Right lobe of liver (tissue), 6 donors: ENCODE data around the gene DGKZ. TPM values are rescaled to one million over a fixed set of nuclear protein-coding genes. Genes with fewer than 3 reads are reported as not detected.

ENCODE experiments used
- ATAC-seq, 4 donors: fragments of 200-7000 bp; cut with Tn5 transposase; one replicate each; pipeline ENCODE4 v1.9.1; 2020; ENCODE audit warnings: mild to moderate bottlenecking in 4 of 4, moderate library complexity in 4 of 4
- DNase-seq, 3 donors: peaks; one replicate each; pipeline ENCODE4 v3.0.0-alpha.2; 2020
- H3K27ac ChIP-seq, 3 donors: fragments of 200-600 bp; one replicate each; pipeline ENCODE4 v1.8.0; 2022
- H3K27me3 ChIP-seq, 2 donors: fragments of 200-600 bp; one replicate each; pipeline ENCODE4 v1.8.0; 2022
- H3K36me3 ChIP-seq, 4 donors: fragments of 200-600 bp; sonication (generic) in 1 of 4; one replicate each; pipeline versions ENCODE4 v1.5.1 to v1.8.0; 2017 to 2022; ENCODE audit warnings: control low read depth in 1 of 4
- H3K4me1 ChIP-seq, 4 donors: fragments of 200-600 bp; sonication (generic) in 1 of 4; one replicate each; pipeline versions ENCODE4 v1.5.1 to v1.8.0; 2017 to 2022; ENCODE audit warnings: control low read depth in 1 of 4
- H3K4me3 ChIP-seq, 3 donors: fragments of 200-600 bp; one replicate each; pipeline ENCODE4 v1.8.0; 2022
- H3K9me3 ChIP-seq, 4 donors: fragments of 200-600 bp; sonication (generic) in 1 of 4; one replicate each; pipeline versions ENCODE4 v1.5.1 to v1.8.0; 2017 to 2022; ENCODE audit warnings: control low read depth in 1 of 4
- POLR2A ChIP-seq: fragments of 450-650 bp; IDR thresholded peaks from one replicate; pipeline ENCODE4 v1.6.1; 2017; ENCODE audit warnings: antibody characterized with exemption, mild to moderate bottlenecking
- WGBS: methylation state at CpG from one replicate; pipeline ENCODE4 v1.1.6; 2018; ENCODE audit warnings: low coverage, low lambda C conversion rate; ENCODE audit not compliant: insufficient coverage; ENCODE audit errors: missing lambda C conversion rate; 5-methylcytosine and 5-hydroxymethylcytosine counted together
- intact Hi-C, 2 donors: fragments of 100-400 bp; cut with DNase I; formaldehyde crosslinking; loops; one replicate each; pipeline versions ENCODE4 v1.11.2 to v1.14.1; 2022
- microRNA-seq, 2 donors: library from miRNA; unstranded; fragments of <30 nt; microRNA quantifications; one replicate each; pipeline ENCODE4, GENCODE V29; 2019 to 2020
- small RNA-seq, 2 experiments: library from RNA; depleted of rRNA; stranded (forward); fragments of <200 nt; gene quantifications; one replicate each; pipeline ENCODE3, GENCODE V24; 2016
- total RNA-seq, 6 experiments: library from RNA; depleted of rRNA in 2 of 6; stranded (reverse); fragments of >200 nt in 2 of 6; fragmentation: NEBNext Ultra II Directional in 3 of 6; extraction: Animal tissue kit (Norgen Biotek cat#: 25700) in 3 of 6; gene quantifications; one replicate each; pipeline versions ENCODE4 v1.1.0 to v1.2.4, GENCODE V29; 2016 to 2023
- TF ChIP-seq, protein P1 (sequence below), 4 donors: fragments of 200-600 bp in 3 of 4; fragments of 450-650 bp in 1 of 4; IDR thresholded peaks; one replicate each; pipeline versions ENCODE4 v1.5.1 to v1.8.0; 2016 to 2022; ENCODE audit warnings: antibody characterized with exemption in 4 of 4, mild to moderate bottlenecking in 2 of 4
- donor health status: DM: no; HTN: yes; CAD: no.
- donor health status: DM: no; HTN: no; CAD: no.
- donor health status: DM: no; HTN: no; CAD: no.
- donor health status: DM: no; HTN: yes; CAD: no.
- donor health status: DM: no; HTN: yes; CAD: no.

Gene DGKZ
- total RNA-seq, 6 experiments from 2014 or later: 10.7 to 57.9 (median 16.0) TPM

DNA sequence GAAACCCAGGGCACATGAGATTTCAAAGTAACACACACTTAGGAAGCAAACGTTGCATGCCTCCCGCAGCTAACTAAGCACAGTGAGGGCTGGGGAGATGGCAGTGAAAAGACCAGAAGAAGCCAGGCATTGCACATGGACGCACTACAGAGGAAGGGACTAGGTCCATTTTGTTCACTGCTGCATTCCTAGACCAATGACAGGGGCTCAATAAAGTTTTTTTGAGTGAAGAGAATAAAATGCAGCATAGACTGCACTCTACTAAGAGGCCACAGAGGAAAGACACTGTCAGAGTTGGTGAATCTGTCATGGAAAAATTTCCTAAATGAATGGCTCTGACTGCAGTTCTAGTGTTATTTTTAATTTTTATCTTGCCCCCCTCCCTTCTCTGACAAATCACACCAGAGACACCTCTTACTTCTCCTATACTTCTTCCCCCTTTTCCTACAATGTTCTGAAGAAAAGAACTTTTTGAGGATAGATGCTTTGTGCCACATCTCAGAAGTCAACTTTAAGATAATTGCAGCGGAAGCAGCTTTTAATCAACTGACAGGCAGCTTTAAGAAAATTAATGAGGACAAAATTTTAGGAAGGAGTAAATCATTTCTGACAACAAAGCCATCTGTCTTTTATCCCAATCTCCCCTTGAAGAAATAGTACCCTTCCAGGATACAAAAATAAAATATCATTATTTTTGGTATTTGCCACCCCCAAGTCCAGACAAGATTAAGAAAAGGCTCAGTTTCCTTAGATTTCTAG is 79.1 kb downstream of the DGKZ start:
- H3K36me3 ChIP-seq: peaks cover 0 to 7% (median 2%) of the 10 kb centered on the region in 4 donors
- 89% methylated on average over 4 of the region's 4 CpGs for WGBS

DNA sequence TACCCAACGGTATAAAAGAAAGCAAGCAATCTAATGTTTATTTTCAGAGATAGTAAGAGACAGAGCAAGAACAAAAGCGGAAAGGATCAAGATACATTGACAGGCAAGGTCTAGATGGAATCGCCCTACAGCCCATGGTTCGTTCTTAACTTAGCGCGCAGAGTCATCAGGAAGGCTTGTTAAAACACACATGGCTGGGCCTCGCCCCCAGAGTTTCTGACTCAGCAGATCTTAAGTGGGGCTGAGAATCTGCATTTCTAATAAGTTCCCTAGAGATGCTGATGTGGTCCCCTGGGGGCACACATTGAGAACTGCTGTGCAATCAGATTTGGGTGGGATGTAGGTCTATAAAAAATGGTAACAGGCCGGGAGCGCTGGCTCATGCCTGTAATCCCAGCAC is 80.1 kb downstream of the DGKZ start:
- Histone ChIP-seq H3K27me3 (no peaks in the 10 kb centered on the region), H3K36me3 (peaks cover 0 to 10% (median 2%) of the 10 kb centered on the region in 4 donors), H3K4me1 (no peaks in the 10 kb centered on the region), H3K4me3 (no peak overlapping the region), H3K27ac (no peak overlapping the region), H3K9me3 (no peaks in the 10 kb centered on the region)
- DNase-seq (no peak), ATAC-seq (no peak)
- WGBS: 88% methylated on average over 8 of the region's 9 CpGs
- intact Hi-C loops: no loop called here
- TF ChIP-seq, protein P1, sequence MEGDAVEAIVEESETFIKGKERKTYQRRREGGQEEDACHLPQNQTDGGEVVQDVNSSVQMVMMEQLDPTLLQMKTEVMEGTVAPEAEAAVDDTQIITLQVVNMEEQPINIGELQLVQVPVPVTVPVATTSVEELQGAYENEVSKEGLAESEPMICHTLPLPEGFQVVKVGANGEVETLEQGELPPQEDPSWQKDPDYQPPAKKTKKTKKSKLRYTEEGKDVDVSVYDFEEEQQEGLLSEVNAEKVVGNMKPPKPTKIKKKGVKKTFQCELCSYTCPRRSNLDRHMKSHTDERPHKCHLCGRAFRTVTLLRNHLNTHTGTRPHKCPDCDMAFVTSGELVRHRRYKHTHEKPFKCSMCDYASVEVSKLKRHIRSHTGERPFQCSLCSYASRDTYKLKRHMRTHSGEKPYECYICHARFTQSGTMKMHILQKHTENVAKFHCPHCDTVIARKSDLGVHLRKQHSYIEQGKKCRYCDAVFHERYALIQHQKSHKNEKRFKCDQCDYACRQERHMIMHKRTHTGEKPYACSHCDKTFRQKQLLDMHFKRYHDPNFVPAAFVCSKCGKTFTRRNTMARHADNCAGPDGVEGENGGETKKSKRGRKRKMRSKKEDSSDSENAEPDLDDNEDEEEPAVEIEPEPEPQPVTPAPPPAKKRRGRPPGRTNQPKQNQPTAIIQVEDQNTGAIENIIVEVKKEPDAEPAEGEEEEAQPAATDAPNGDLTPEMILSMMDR (IDR thresholded peaks at IDR 0.05): no peak
- no peak for TF ChIP-seq POLR2A

More for the DNA sequence above, 79.1 kb downstream of the DGKZ start:
- no peak for TF ChIP-seq POLR2A
- TF ChIP-seq, protein P1 (IDR thresholded peaks at IDR 0.05): no peak
- H3K4me3 ChIP-seq: no peak overlapping the region
- no peaks in the 10 kb centered on the region for H3K27me3 ChIP-seq
- intact Hi-C loops: no loop called here
- ATAC-seq: no peak
- no peaks in the 10 kb centered on the region for H3K4me1 ChIP-seq
- H3K27ac ChIP-seq: no peak overlapping the region
- no peak for DNase-seq
- H3K9me3 ChIP-seq: no peaks in the 10 kb centered on the region

DNA sequence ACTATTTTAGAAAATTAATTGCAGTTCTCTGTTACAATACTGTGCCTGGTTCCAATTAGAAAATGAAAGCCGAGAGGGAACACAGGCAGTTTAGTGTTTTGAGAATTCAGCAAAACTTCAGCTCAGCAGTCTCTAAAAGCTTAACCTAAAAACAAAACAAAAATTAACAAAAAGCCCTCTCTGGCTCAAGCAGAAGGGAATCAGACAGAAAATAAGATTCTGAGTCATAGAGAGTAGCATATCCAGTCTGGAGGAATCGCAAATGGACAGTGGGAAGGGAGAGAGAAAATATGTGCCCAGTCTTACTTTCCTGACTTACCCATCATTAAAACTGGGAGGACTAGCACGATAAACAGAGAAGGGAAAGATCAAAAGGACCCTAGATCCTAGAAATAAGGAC is 82.5 kb downstream of the DGKZ start:
- H3K4me3 ChIP-seq: no peak overlapping the region
- TF ChIP-seq, protein P1 (IDR thresholded peaks at IDR 0.05): no peak
- no peak for TF ChIP-seq POLR2A
- H3K9me3 ChIP-seq: no peaks in the 10 kb centered on the region
- intact Hi-C loops: no loop called here
- DNase-seq: no peak
- WGBS: 94% methylated on average over 3 of the region's 3 CpGs
- H3K36me3 ChIP-seq: peaks cover 0 to 26% (median 11%) of the 10 kb centered on the region in 4 donors
- ATAC-seq: no peak
- H3K4me1 ChIP-seq: no peaks in the 10 kb centered on the region
- no peaks in the 10 kb centered on the region for H3K27me3 ChIP-seq
- no peak overlapping the region for H3K27ac ChIP-seq

Small RNA genes lying within 50 kb of the gene (microRNA-seq; reads per million reads assigned to microRNA genes)
- 0.29 to 0.64 reads per million in 2 donors for gene MIR4688

Small RNA genes lying within 50 kb of the gene (small RNA-seq; reads per million reads assigned to genes)
- gene MIR4688: 0 reads per million in 2 experiments

Other genes with a start within 250 kb of the DGKZ start
- 10 to 100 TPM in 5 of 6 experiments, 1 to 10 TPM in 1; 9.2 to 17.1 (median 10.4) TPM for gene PHF21A, start 226.0 kb upstream of the DGKZ start, total RNA-seq
- under 1 TPM; 0.07 to 0.37 (median 0.24) TPM for gene CREB3L1, start 69.8 kb upstream of the DGKZ start, total RNA-seq
- gene MDK, start 34.2 kb downstream of the DGKZ start, total RNA-seq: 1 to 10 TPM in 5 of 6 experiments, under 1 TPM in 1; 0.35 to 6.4 (median 4.2) TPM
- gene CHRM4, start 44.3 kb downstream of the DGKZ start, total RNA-seq: not detected
- 10 to 100 TPM; 11.0 to 15.7 (median 13.6) TPM for gene AMBRA1, start 246.6 kb downstream of the DGKZ start, total RNA-seq